Activated B cell treated with CpG ODN at 0.5 μM for 24 hours (primary cell): ENCODE results near the gene ADGRE1. TPM values are rescaled to one million over a fixed set of nuclear protein-coding genes. Genes with fewer than 3 reads are reported as not detected.

ENCODE experiments used
- ATAC-seq: fragments of 200-7000 bp; cut with Tn5 transposase; one replicate; pipeline ENCODE4 v1.10.0; 2021; ENCODE audit warnings: low read depth, mild to moderate bottlenecking, moderate library complexity
- CTCF ChIA-PET: fragments of 350-600 bp; sonication (Branson Sonifier 250); formaldehyde crosslinking; loops from one replicate; lab custom pipeline; 2021; ENCODE audit warnings: antibody characterized with exemption; lab: Charles Lee
- POLR2A ChIA-PET: fragments of 350-600 bp; sonication (Branson Sonifier 250); formaldehyde crosslinking; loops from one replicate; lab custom pipeline; 2021; ENCODE audit warnings: antibody characterized with exemption; lab: Charles Lee
- DNase-seq: peaks from one replicate; pipeline ENCODE4 v3.0.0; 2022
- H3K27ac Mint-ChIP-seq: one replicate; pipeline ENCODE4 v1.8.0; 2020; ENCODE audit warnings: mixed read lengths
- H3K27me3 Mint-ChIP-seq: one replicate; pipeline ENCODE4 v1.8.0; 2021; ENCODE audit warnings: mixed read lengths
- H3K36me3 Mint-ChIP-seq: one replicate; pipeline ENCODE4 v1.8.0; 2021; ENCODE audit warnings: low read depth, mixed read lengths
- H3K4me1 Mint-ChIP-seq: one replicate; pipeline ENCODE4 v1.8.0; 2021; ENCODE audit warnings: mixed read lengths
- H3K4me3 Mint-ChIP-seq: one replicate; pipeline ENCODE4 v1.8.0; 2020; ENCODE audit warnings: mild to moderate bottlenecking, mixed read lengths
- H3K9me3 Mint-ChIP-seq: one replicate; pipeline ENCODE4 v1.8.0; 2020; ENCODE audit warnings: mixed read lengths
- intact Hi-C: fragments of 100-400 bp; cut with micrococcal nuclease; formaldehyde crosslinking; loops from one replicate; pipeline ENCODE4 v1.15.1; 2024
- total RNA-seq: library from RNA; stranded (reverse); gene quantifications from 2 replicates; pipeline ENCODE4 v1.2.3, GENCODE V29; 2022
- TF ChIP-seq, protein P1 (sequence below): fragments of 200-600 bp; IDR thresholded peaks from one replicate; pipeline ENCODE4 v1.8.0; 2022; ENCODE audit warnings: antibody characterized with exemption, mild to moderate bottlenecking

The ADGRE1 gene
- total RNA-seq, 1 donor from 2014 or later: 0.18 TPM

DNA sequence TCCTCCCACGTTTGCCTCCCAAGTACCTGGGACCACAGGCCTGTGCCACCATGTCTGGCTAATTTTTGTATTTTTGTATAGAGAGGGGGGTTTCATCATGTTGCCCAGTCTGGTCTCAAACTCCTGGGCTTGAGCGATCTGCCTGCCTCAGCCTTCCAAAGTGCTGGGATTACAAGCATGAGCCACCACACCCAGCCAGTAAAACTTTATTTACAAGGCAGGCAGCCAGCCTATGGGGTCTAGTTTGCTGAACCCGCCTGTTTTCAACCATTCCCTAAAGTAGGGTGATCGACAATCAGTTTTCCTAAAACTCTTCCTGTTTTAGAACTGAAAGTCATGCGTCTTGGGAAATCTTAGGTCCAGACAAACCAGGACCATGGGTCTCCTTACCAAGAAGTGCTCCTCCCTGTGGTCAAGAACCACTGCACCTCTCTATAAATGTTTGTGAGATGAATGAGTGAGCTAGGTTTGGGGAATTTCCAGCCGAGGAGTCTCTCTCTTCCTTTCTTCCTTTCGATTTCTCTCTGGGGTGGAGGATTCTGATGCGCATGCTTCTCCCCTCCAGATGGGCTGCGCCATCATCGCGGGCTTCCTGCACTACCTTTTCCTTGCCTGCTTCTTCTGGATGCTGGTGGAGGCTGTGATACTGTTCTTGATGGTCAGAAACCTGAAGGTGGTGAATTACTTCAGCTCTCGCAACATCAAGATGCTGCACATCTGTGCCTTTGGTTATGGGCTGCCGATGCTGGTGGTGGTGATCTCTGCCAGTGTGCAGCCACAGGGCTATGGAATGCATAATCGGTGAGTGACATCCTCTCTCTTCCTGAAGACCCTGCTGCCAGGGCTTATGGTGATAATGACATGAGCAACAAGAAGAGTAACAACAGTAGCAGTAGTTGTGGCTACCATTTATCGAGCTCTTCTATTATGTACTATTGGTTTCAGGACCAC is 38.7 kb downstream of the ADGRE1 start:
- H3K27me3 Mint-ChIP-seq: no peaks in the 10 kb centered on the region
- intact Hi-C loops: no loop called here
- H3K36me3 Mint-ChIP-seq: peaks cover 2% of the 10 kb centered on the region
- ChIA-PET CTCF (no interaction called here), POLR2A (no interaction called here)
- peak overlapping the region; percentile 37 for H3K4me3 Mint-ChIP-seq
- no peaks in the 10 kb centered on the region for H3K4me1 Mint-ChIP-seq
- no peak for ATAC-seq
- H3K27ac Mint-ChIP-seq: no peak overlapping the region
- no peak for DNase-seq
- peaks cover 14% of the 10 kb centered on the region for H3K9me3 Mint-ChIP-seq
- TF ChIP-seq, protein P1, sequence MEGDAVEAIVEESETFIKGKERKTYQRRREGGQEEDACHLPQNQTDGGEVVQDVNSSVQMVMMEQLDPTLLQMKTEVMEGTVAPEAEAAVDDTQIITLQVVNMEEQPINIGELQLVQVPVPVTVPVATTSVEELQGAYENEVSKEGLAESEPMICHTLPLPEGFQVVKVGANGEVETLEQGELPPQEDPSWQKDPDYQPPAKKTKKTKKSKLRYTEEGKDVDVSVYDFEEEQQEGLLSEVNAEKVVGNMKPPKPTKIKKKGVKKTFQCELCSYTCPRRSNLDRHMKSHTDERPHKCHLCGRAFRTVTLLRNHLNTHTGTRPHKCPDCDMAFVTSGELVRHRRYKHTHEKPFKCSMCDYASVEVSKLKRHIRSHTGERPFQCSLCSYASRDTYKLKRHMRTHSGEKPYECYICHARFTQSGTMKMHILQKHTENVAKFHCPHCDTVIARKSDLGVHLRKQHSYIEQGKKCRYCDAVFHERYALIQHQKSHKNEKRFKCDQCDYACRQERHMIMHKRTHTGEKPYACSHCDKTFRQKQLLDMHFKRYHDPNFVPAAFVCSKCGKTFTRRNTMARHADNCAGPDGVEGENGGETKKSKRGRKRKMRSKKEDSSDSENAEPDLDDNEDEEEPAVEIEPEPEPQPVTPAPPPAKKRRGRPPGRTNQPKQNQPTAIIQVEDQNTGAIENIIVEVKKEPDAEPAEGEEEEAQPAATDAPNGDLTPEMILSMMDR: no peak

DNA sequence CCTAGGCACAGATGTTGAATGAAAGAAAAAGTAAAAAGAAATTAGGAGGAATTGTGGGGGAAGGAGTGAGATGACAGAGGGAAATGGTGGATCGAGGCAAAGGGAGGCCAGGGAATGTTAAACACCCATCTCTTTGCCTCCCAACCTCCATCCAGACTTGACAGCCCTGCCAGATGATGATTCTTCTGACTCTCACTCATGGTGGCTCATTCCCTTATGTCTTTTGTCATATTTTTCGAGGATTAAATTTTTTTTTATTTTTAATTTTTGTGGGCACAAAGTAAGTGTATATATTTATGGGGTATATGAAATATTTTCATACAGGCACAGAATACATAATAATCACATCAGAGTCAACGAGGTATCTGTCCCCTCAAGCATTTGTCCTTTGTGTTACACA is 42.8 kb downstream of the ADGRE1 start:
- ChIA-PET CTCF (no interaction called here), POLR2A (no interaction called here)
- no peak overlapping the region for H3K27ac Mint-ChIP-seq
- TF ChIP-seq, protein P1: no peak
- H3K9me3 Mint-ChIP-seq: peaks cover 13% of the 10 kb centered on the region
- DNase-seq (no peak), ATAC-seq (no peak)
- H3K4me1 Mint-ChIP-seq: no peaks in the 10 kb centered on the region
- H3K27me3 Mint-ChIP-seq: no peaks in the 10 kb centered on the region
- H3K4me3 Mint-ChIP-seq: no peak overlapping the region
- intact Hi-C loops: no loop called here
- H3K36me3 Mint-ChIP-seq: peaks cover 2% of the 10 kb centered on the region

DNA sequence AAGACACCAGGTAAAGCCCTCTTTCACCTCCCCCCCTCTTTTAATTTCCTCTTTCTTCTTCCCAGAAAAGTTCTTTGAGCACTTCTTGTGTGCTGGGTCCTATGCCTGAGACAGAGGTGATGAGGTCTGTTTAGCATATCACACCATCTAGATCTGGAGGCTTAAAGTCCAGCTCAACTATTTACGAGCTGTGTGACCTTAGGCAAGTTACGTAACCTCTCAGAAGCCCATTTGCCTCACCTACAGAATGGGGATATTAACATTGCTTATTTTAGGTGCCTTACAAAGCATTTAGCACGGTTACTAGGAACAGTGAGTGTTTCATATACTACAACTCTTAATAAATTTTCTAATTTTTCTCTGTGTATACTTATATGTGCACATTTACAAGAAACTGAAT is 47.7 kb downstream of the ADGRE1 start:
- no peak overlapping the region for H3K27ac Mint-ChIP-seq
- H3K27me3 Mint-ChIP-seq: peaks cover 2% of the 10 kb centered on the region
- ATAC-seq (no peak), DNase-seq (no peak)
- intact Hi-C loops: no loop called here
- CTCF ChIA-PET: no interaction called here
- peaks cover under 1% of the 10 kb centered on the region for H3K36me3 Mint-ChIP-seq
- POLR2A ChIA-PET: no interaction called here
- no peak overlapping the region for H3K4me3 Mint-ChIP-seq
- H3K4me1 Mint-ChIP-seq: no peaks in the 10 kb centered on the region
- TF ChIP-seq, protein P1: no peak
- H3K9me3 Mint-ChIP-seq: peaks cover 8% of the 10 kb centered on the region

DNA sequence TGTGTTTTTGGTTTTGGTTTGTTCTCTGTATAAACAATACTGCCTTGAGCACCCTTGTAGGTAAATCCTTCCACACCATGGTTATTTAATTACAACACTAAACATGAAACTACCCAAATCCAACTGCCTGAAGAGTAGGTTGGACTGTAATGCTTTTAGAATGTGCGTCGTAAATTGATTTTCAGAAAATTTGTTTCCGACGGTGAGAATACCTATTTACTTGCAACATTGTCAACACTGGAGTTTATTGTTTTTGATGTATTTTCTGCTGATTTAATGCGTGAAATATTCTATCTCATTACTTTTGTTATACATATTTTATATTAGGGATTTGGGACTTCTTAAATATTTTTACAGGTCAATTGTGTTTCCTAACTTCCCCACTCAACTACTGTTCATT is 48.2 kb downstream of the ADGRE1 start:
- POLR2A ChIA-PET: no interaction called here
- Mint-ChIP-seq H3K27ac (no peak overlapping the region), H3K9me3 (peaks cover 8% of the 10 kb centered on the region), H3K4me1 (no peaks in the 10 kb centered on the region), H3K4me3 (no peak overlapping the region), H3K36me3 (no peaks in the 10 kb centered on the region), H3K27me3 (peaks cover 2% of the 10 kb centered on the region)
- ATAC-seq (no peak), DNase-seq (no peak)
- TF ChIP-seq, protein P1: no peak
- CTCF ChIA-PET: no interaction called here
- intact Hi-C loops: no loop called here

DNA sequence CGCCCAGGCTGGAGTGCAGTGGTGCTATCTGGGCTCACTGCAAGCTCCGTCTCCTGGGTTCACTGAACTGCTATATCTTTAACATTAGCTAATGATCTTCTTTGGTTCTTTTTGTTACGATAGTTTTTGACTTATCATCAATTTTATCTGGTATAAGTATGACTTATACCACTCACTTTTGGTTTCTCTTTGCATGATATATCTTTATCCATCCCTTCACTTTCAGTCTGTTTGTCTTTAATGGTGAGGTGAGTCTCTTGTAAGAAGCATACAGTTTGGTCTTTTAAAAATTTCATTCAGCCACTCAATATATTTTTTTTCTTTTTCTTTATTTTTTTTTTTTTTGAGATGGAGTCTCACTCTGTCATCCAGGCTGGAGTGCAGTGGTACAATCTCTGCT is 58.4 kb downstream of the ADGRE1 start:
- CTCF ChIA-PET: no interaction called here
- no peak overlapping the region for H3K27ac Mint-ChIP-seq
- ATAC-seq: no peak

More for the DNA sequence above, 58.4 kb downstream of the ADGRE1 start:
- POLR2A ChIA-PET: no interaction called here
- intact Hi-C loops: no loop called here
- no peak for DNase-seq
- TF ChIP-seq, protein P1: no peak
- Mint-ChIP-seq H3K4me1 (no peaks in the 10 kb centered on the region), H3K9me3 (no peaks in the 10 kb centered on the region), H3K27me3 (peaks cover 24% of the 10 kb centered on the region), H3K36me3 (no peaks in the 10 kb centered on the region), H3K4me3 (no peak overlapping the region)
